ENCODE data around the gene COG3. TPM values are rescaled to one million over a fixed set of nuclear protein-coding genes. Genes with fewer than 3 reads are reported as not detected.

COG3 gene
- total and polyA plus RNA-seq, 2 donors (not counting 3 experiments of a cell fraction or from before 2014, with no cell fraction given): 18.9 to 27.0 TPM

- FAIRE-seq (no peak), DNase-seq (ENCODE audit: low read depth, low spot score) (no peak)
- Histone ChIP-seq H3K9me3 (replicated peaks; ENCODE audit: control insufficient read depth, insufficient read depth, low read length) (no peaks in the 10 kb centered on the region), H3K4me2 (ENCODE audit: insufficient read depth, low read length) (no peak overlapping the region), H3K9ac (replicated peaks; ENCODE audit: extremely low read depth, insufficient read depth, low read length) (no peak overlapping the region), H3K27ac (ENCODE audit: insufficient read depth, low read depth, low read length) (no peak overlapping the region), H3K4me1 (ENCODE audit: control insufficient read depth, extremely low read depth, insufficient read depth, low read length) (no peaks in the 10 kb centered on the region), H3K79me2 (ENCODE audit: control insufficient read depth, insufficient read depth, low read length) (no peaks in the 10 kb centered on the region), H3K9me1 (replicated peaks; ENCODE audit: control insufficient read depth, extremely low read depth, insufficient read depth, low read length) (no peaks in the 10 kb centered on the region), H3K27me3 (ENCODE audit: control insufficient read depth in 2 of 2, insufficient read depth in 2 of 2, low read length in 2 of 2) (no peaks in the 10 kb centered on the region), H2AFZ (ENCODE audit: low read depth, low read length) (no peak overlapping the region), H4K20me1 (replicated peaks; ENCODE audit: control insufficient read depth, extremely low read depth, insufficient read depth, low read length) (no peaks in the 10 kb centered on the region), H3K36me3 (ENCODE audit: control insufficient read depth in 2 of 2, extremely low read depth in 1 of 2, insufficient read depth in 2 of 2, low read length in 2 of 2) (peaks cover 8 to 23% of the 10 kb centered on the region in 2 experiments), H3K4me3 (replicated peaks in 1 of 3; ENCODE audit: insufficient read depth in 1 of 3, low read depth in 1 of 3, low read length in 3 of 3) (no peak overlapping the region)
- no TSS peak for BruUV-seq (replicated peaks)
- intact Hi-C loops (cut with micrococcal nuclease): no loop called here
- CTCF ChIA-PET: no interaction called here
- no peak for TF ChIP-seq MYC (IDR thresholded peaks at IDR 0.05; ENCODE audit: low read depth, low read length)
- no peak for TF ChIP-seq GATA2 (IDR thresholded peaks at IDR 0.05; ENCODE audit: insufficient read depth, insufficient read length, low read depth, low read length)
- dilution Hi-C loops (cut with MboI; ENCODE audit: extremely low pct_ligation_motif_present, low sequenced_read_pairs): no loop called here
- POLR2A ChIA-PET: no interaction called here
These were observed 56.6 kb downstream of the COG3 start for GRCh38 chr13:45521297-45521696.

GRCh38 chr13:45522571-45522970 is 57.8 kb downstream of the COG3 start:
- Histone ChIP-seq H3K9me3 (replicated peaks; ENCODE audit: control insufficient read depth, insufficient read depth, low read length) (no peaks in the 10 kb centered on the region), H3K9me1 (replicated peaks; ENCODE audit: control insufficient read depth, extremely low read depth, insufficient read depth, low read length) (no peaks in the 10 kb centered on the region), H3K27me3 (ENCODE audit: control insufficient read depth in 2 of 2, insufficient read depth in 2 of 2, low read length in 2 of 2) (no peaks in the 10 kb centered on the region), H3K27ac (ENCODE audit: insufficient read depth, low read depth, low read length) (no peak overlapping the region), H4K20me1 (replicated peaks; ENCODE audit: control insufficient read depth, extremely low read depth, insufficient read depth, low read length) (no peaks in the 10 kb centered on the region), H3K9ac (replicated peaks; ENCODE audit: extremely low read depth, insufficient read depth, low read length) (no peak overlapping the region), H3K79me2 (ENCODE audit: control insufficient read depth, insufficient read depth, low read length) (no peaks in the 10 kb centered on the region), H2AFZ (ENCODE audit: low read depth, low read length) (no peak overlapping the region), H3K4me1 (ENCODE audit: control insufficient read depth, extremely low read depth, insufficient read depth, low read length) (no peaks in the 10 kb centered on the region), H3K4me3 (replicated peaks in 1 of 3; ENCODE audit: insufficient read depth in 1 of 3, low read depth in 1 of 3, low read length in 3 of 3) (no peak overlapping the region), H3K36me3 (ENCODE audit: control insufficient read depth in 2 of 2, extremely low read depth in 1 of 2, insufficient read depth in 2 of 2, low read length in 2 of 2) (peaks cover 8 to 15% of the 10 kb centered on the region in 2 experiments), H3K4me2 (ENCODE audit: insufficient read depth, low read length) (no peak overlapping the region)
- intact Hi-C loops (cut with micrococcal nuclease) (no loop called here), dilution Hi-C loops (cut with MboI; ENCODE audit: extremely low pct_ligation_motif_present, low sequenced_read_pairs) (no loop called here)
- FAIRE-seq: no peak
- ChIA-PET CTCF (no interaction called here), POLR2A (no interaction called here)
- no TSS peak for BruUV-seq (replicated peaks)
- no peak for DNase-seq (ENCODE audit: low read depth, low spot score)
- TF ChIP-seq MAX (IDR thresholded peaks at IDR 0.05; ENCODE audit: insufficient read depth, insufficient read length): no peak
- no peak for TF ChIP-seq POLR2A (IDR thresholded peaks at IDR 0.05; ENCODE audit: low read depth, low read length)
- no peak for TF ChIP-seq MYC (IDR thresholded peaks at IDR 0.05; ENCODE audit: low read depth, low read length)
- no peak for TF ChIP-seq POLR2AphosphoS5 (IDR thresholded peaks at IDR 0.05; ENCODE audit: insufficient read depth, low read depth, low read length)
- TF ChIP-seq CTCF (IDR thresholded peaks at IDR 0.05; ENCODE audit: extremely low read depth in 1 of 2, insufficient read depth in 1 of 2, low read depth in 1 of 2, low read length in 2 of 2): no peak
